Memory B cell (primary cell): ENCODE measurements around the gene ZGRF1.
"Not testable (repeated sequence)": the region's sequence is repeated elsewhere in the genome, so short reads cannot be mapped to it uniquely, and the experiment has no call there.

Source experiments
- ATAC-seq: fragments of 150-1000 bp; cut with Tn5 transposase; 2 replicates; pipeline ENCODE4 v1.10.0; 2021; ENCODE audit warnings: low read depth, mild to moderate bottlenecking, moderate library complexity
- DNase-seq, 2 donors: peaks; one replicate each; pipeline ENCODE4 v3.0.0; 2022; ENCODE audit warnings: low spot score in 2 of 2
- H3K27ac Mint-ChIP-seq: one replicate; pipeline ENCODE4 v1.8.0; 2022; ENCODE audit warnings: mild to moderate bottlenecking, moderate library complexity, mixed read lengths
- H3K27me3 Mint-ChIP-seq: one replicate; pipeline ENCODE4 v1.8.0; 2022; ENCODE audit warnings: mixed read lengths
- H3K36me3 Mint-ChIP-seq: one replicate; pipeline ENCODE4 v1.8.0; 2022; ENCODE audit warnings: mild to moderate bottlenecking, mixed read lengths
- H3K4me1 Mint-ChIP-seq: one replicate; pipeline ENCODE4 v1.8.0; 2022; ENCODE audit warnings: mixed read lengths
- H3K4me3 Mint-ChIP-seq: one replicate; pipeline ENCODE4 v1.8.0; 2022; ENCODE audit warnings: mild to moderate bottlenecking, moderate library complexity, mixed read lengths
- H3K9me3 Mint-ChIP-seq: one replicate; pipeline ENCODE4 v1.8.0; 2022; ENCODE audit warnings: mixed read lengths

The ZGRF1 gene

DNA sequence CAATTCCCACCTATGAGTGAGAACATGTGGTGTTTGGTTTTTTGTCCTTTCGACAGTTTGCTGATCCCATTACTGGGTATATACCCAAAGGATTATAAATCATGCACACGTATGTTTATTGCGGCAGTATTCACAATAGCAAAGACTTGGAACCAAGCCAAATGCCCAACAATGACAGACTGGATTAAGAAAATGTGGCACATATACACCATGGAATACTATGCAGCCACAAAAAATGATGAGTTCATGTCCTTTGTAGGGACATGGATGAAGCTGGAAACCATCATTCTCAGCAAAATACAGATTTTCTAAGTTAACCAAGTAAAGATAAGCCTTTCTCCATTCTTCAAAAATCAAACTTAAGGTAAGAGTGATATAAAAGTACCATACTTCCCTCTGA is 82.4 kb downstream of the ZGRF1 start:
- not testable (repeated sequence) for H3K27me3 Mint-ChIP-seq

DNA sequence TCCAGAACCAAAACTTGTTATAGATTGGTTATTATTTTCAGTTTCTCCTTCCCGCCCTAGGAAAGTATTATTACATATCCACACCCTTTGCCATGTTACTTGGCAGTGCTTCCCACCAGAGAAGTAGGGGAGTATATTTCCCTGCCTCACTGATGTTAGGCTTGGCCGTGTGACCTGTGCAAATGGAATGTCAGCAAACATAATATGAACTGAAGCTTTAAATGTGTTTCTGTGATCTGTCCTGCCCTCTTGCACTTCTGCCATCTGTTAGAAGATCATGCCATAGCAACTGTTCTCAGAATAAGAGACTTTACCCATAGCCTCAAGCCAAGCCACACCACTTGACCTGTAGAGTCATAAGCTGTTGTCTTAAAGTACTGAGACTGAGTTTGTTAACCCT is 84.0 kb downstream of the ZGRF1 start:
- H3K4me1 Mint-ChIP-seq: no peaks in the 10 kb centered on the region
- no peak overlapping the region for H3K27ac Mint-ChIP-seq
- DNase-seq: no peak
- no peak for ATAC-seq
- H3K4me3 Mint-ChIP-seq: no peak overlapping the region
- peaks cover 2% of the 10 kb centered on the region for H3K36me3 Mint-ChIP-seq
- no peaks in the 10 kb centered on the region for H3K27me3 Mint-ChIP-seq
- H3K9me3 Mint-ChIP-seq: no peaks in the 10 kb centered on the region

More for the DNA sequence above, 82.4 kb downstream of the ZGRF1 start:
- not testable (repeated sequence) for H3K36me3 Mint-ChIP-seq, H3K27ac Mint-ChIP-seq, ATAC-seq, H3K9me3 Mint-ChIP-seq, DNase-seq, H3K4me3 Mint-ChIP-seq, H3K4me1 Mint-ChIP-seq

DNA sequence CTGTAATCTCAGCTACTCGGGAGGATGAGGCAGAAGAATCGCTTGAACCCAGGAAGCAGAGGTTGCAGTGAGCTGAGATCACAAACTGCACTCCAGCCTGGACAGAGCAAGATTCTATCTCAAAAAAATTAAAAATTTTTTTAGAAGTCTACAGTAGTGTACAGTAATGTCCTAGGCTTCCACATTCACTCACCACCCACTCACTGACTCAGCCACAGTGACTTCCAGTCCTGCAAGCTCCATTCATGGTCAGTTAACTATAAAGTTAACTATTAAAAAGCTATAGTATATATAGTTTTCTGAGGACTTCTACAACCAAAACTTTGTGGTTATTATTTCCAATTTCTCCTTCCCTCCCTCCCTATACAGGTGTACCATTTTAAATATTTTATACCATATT is 86.0 kb downstream of the ZGRF1 start:
- no peaks in the 10 kb centered on the region for H3K4me1 Mint-ChIP-seq
- H3K36me3 Mint-ChIP-seq: peaks cover 3% of the 10 kb centered on the region
- DNase-seq (no peak), ATAC-seq (no peak)
- H3K27ac Mint-ChIP-seq: no peak overlapping the region
- H3K4me3 Mint-ChIP-seq: no peak overlapping the region
- H3K27me3 Mint-ChIP-seq: no peaks in the 10 kb centered on the region
- H3K9me3 Mint-ChIP-seq: no peaks in the 10 kb centered on the region

DNA sequence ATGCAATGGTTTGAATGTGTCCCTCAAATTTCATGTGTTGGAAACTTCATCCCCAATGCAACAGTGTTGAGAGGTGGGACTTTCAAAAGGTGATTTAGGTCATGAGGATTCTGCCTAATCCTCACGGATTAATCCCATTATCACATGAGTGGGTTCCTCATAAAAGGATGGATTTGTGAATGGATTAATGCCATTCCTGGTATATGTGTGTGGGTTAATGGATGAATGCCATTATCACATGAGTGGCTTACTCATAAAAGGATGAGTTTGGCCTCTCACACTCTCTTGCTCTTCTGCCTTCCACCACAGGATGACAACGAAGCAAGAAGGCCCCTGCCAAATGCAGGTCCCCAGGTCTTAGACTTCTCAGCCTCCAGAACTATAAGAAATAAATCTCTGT is 90.2 kb downstream of the ZGRF1 start:
- Mint-ChIP-seq H3K4me3 (no peak overlapping the region), H3K36me3 (peaks cover 2% of the 10 kb centered on the region), H3K27ac (no peak overlapping the region), H3K9me3 (no peaks in the 10 kb centered on the region), H3K4me1 (no peaks in the 10 kb centered on the region), H3K27me3 (no peaks in the 10 kb centered on the region)
- ATAC-seq (no peak), DNase-seq (no peak)

DNA sequence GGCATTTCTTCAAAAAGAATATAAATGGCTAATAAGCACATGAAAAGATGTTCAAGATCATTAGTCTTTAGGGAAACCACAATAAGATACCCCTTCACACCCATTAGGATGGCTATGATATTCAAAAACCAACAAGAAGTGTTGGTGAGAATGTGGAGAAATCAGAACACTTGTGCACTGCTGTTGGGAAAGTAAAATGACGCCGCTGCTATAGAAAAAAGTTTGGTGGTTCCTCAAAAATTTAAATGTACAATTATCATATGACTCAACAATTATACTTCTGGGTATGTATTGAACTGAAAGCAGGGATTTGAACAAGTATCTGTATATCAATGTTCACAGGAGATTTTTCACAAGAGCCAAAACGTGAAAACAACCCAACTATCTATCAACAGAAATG is 91.4 kb downstream of the ZGRF1 start:
- H3K4me1 Mint-ChIP-seq: no peaks in the 10 kb centered on the region
- H3K27me3 Mint-ChIP-seq: no peaks in the 10 kb centered on the region
- DNase-seq (no peak), ATAC-seq (no peak)
- H3K4me3 Mint-ChIP-seq: no peak overlapping the region
- H3K36me3 Mint-ChIP-seq: peaks cover 2% of the 10 kb centered on the region
- no peaks in the 10 kb centered on the region for H3K9me3 Mint-ChIP-seq
- H3K27ac Mint-ChIP-seq: no peak overlapping the region

DNA sequence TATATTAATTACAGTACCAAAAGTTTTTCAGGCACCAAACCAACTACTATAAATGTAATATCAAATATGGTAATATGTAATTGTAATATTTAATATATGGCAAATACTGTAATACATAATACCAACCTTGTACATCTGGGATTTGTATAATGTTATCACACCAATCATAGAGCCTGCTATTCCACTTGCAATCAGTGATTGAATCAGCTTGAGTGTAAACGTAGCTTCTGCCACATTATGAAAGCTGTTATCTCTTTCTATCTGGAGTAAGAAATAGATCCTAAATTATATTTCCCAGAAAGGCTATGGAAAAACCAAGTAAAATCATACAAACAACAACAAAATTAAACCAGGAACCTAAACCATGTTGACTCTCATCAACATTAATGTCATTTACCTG is 96.0 kb downstream of the ZGRF1 start:
- H3K27me3 Mint-ChIP-seq: no peaks in the 10 kb centered on the region
- H3K4me3 Mint-ChIP-seq: no peak overlapping the region
- ATAC-seq (no peak), DNase-seq (no peak)
- H3K4me1 Mint-ChIP-seq: no peaks in the 10 kb centered on the region
- no peak overlapping the region for H3K27ac Mint-ChIP-seq
- peaks cover 6% of the 10 kb centered on the region for H3K36me3 Mint-ChIP-seq
- no peaks in the 10 kb centered on the region for H3K9me3 Mint-ChIP-seq

DNA sequence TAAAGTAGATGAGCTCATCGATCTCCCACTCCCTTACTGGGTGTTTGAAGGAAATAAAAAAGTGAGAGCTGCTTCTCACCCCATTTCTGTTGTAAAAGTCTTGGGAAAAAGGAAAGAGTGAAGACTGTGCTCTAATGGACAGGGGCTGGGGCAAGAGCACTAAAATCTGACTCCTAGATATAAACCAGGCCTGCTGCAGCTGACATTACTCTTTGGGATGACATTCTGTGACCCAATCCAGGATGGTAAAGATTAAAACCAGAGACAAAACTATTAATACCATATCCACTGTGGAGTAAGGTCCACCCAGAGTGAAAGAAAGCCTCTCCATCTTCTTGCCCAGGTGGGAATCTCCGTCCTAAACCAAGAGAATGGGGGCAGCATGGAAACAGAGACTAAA is 100.6 kb downstream of the ZGRF1 start:
- Mint-ChIP-seq H3K27me3 (peaks cover 3% of the 10 kb centered on the region), H3K9me3 (no peaks in the 10 kb centered on the region), H3K27ac (no peak overlapping the region), H3K4me3 (no peak overlapping the region), H3K36me3 (peaks cover 6% of the 10 kb centered on the region), H3K4me1 (no peaks in the 10 kb centered on the region)
- DNase-seq (no peak), ATAC-seq (no peak)

DNA sequence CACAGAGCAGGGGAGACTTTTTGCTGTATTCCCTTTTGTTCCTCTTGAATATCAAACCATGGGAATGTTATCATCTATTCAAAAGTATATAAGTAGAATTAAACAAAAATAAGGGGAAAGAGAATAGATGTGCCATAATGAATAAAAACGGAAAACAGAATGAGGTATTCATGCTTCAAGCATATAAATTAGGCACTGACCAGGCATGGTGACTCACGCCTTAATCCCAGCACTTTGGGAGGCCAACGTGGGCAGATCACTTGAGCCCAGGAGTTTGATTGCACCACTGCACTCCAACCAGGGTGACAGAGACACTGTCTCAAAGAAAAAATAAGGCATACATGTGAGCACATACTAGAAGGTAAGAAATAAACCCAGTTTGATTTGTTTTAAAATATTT is 104.4 kb downstream of the ZGRF1 start:
- ATAC-seq (no peak), DNase-seq (no peak)
- H3K27ac Mint-ChIP-seq: no peak overlapping the region
- no peaks in the 10 kb centered on the region for H3K9me3 Mint-ChIP-seq
- H3K4me1 Mint-ChIP-seq: no peaks in the 10 kb centered on the region
- no peaks in the 10 kb centered on the region for H3K36me3 Mint-ChIP-seq
- H3K4me3 Mint-ChIP-seq: no peak overlapping the region
- H3K27me3 Mint-ChIP-seq: peaks cover 6% of the 10 kb centered on the region

DNA sequence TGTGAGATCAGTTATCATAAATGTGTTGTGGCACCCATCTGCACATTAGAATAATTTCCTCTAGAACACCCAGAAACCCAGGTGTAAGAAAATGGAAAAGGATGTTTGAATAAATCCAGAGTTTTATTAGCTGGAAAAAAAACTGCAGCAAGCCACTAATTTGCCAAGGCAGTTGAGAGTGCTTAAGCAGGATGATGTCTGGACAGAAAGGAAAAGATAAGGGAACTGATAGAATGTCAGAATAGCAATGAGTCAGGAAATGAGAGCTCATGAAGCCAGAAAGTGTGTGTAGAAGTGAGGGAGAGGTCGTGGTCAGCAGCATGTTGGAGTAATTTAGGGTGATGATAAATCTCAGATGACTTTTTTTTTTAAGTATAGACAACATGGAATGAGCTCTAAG is 105.6 kb downstream of the ZGRF1 start:
- no peaks in the 10 kb centered on the region for H3K4me1 Mint-ChIP-seq

DNA sequence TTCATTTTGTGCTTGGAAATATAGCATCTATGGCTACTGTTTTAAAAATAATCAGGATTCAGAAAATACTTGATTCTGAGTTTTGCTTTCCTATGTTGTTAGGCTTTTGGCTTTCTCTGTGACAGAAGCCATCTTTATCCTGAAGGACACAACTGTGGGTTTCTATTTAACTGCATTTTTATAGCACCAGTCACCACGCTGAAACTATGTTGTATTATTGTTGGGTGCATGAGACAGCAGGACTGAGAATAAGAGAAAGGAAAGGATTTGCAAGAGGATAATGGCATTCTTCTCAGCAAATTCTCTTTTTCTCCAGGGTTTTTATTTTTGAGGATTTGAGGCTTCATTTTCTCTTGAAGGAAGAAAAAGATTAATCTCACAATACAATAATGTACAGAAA is 110.6 kb downstream of the ZGRF1 start:
- no peak for DNase-seq
- peaks cover 11% of the 10 kb centered on the region for H3K27me3 Mint-ChIP-seq

More for the DNA sequence above, 105.6 kb downstream of the ZGRF1 start:
- H3K36me3 Mint-ChIP-seq: no peaks in the 10 kb centered on the region
- H3K9me3 Mint-ChIP-seq: no peaks in the 10 kb centered on the region
- peaks cover 6% of the 10 kb centered on the region for H3K27me3 Mint-ChIP-seq
- no peak overlapping the region for H3K4me3 Mint-ChIP-seq
- ATAC-seq (no peak), DNase-seq (no peak)
- H3K27ac Mint-ChIP-seq: no peak overlapping the region

DNA sequence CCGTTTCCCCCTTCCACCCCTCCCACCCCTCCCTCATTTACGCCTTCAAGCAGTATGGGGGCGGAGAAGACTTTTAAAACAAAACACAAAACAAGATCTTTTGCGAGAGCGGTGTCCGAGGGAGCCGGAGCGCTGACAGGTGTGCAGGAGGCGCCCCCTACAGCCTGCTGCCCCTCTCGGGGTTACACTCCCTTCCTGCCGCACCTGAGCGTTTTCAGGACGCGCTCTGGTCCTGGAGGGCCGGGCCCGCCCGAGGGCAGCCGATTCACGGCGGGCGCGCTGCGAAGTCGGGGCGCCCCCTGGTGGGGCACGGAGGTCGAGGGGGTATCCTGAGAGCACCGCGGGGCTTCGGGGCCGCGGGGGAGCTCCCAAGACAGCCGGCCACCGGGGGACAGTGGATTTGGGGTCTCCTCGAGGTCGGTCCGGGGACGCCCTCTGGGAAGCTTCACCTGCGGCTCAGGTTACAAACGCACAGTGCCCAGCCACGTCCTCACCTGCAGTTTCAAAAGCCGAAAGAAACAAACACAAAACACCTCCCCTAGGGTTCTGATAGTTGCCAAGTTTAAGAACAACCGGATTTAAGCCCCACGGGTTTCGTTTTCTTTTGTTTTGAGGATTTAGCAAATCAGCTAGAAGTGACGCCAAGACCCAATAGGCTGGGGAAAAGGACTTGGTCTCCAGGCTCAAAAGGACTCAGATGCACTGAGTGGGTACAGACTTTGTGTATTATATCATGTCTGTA is 112.8 kb downstream of the ZGRF1 start:
- H3K4me1 Mint-ChIP-seq: peaks cover 14% of the 10 kb centered on the region
- DNase-seq (peak; percentile 72 to 82), ATAC-seq (peak; percentile 82)
- H3K9me3 Mint-ChIP-seq: peaks cover 3% of the 10 kb centered on the region
- no peaks in the 10 kb centered on the region for H3K36me3 Mint-ChIP-seq
- H3K27me3 Mint-ChIP-seq: peaks cover 20% of the 10 kb centered on the region
- peak overlapping the region; percentile 43 for H3K27ac Mint-ChIP-seq
- H3K4me3 Mint-ChIP-seq: peak overlapping the region; percentile 85

More for the DNA sequence above, 110.6 kb downstream of the ZGRF1 start:
- Mint-ChIP-seq H3K36me3 (no peaks in the 10 kb centered on the region), H3K4me1 (peaks cover 9% of the 10 kb centered on the region), H3K4me3 (no peak overlapping the region), H3K9me3 (no peaks in the 10 kb centered on the region), H3K27ac (no peak overlapping the region)
- ATAC-seq: no peak

DNA sequence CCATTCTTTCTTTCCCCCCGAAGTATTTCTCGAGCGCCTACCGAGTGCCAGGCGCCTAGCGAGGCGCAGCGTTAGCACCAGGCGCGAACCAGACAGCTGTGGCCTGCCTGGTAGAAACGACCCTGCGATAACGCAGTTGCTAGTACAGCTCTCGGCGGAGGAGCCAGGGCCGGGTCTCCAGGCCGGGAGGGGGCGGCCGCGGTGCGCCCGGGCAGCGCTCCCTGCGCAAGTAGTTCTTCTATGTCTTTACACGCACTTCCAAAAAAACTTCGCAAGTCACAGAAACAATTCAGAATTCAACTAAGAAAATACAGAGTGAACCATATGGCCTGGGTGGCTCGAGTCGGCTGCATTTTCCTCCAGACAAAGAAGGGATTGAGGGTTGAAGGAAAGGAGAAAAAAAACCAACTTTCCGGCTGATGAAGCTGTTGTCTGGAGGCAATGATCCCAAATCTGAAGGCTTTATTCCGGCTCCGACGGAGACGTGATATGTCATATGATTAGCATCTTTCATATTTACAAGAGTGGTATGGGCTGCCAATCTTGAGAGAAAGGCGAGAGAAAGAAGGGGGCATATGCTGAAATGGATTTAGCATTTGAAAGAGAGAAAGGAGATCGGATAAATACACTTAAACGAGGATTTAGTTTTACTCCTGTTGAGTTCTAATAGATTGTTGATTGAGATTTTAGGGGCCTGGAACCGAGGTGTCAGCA is 113.5 kb downstream of the ZGRF1 start:
- Mint-ChIP-seq H3K27ac (peak overlapping the region; percentile 43), H3K27me3 (peaks cover 18% of the 10 kb centered on the region), H3K4me1 (peaks cover 14% of the 10 kb centered on the region), H3K9me3 (peaks cover 3% of the 10 kb centered on the region), H3K4me3 (peak overlapping the region; percentile 85), H3K36me3 (no peaks in the 10 kb centered on the region)
- ATAC-seq (peak; percentile 46), DNase-seq (peak in 1 of 2 donors; percentile 37)

DNA sequence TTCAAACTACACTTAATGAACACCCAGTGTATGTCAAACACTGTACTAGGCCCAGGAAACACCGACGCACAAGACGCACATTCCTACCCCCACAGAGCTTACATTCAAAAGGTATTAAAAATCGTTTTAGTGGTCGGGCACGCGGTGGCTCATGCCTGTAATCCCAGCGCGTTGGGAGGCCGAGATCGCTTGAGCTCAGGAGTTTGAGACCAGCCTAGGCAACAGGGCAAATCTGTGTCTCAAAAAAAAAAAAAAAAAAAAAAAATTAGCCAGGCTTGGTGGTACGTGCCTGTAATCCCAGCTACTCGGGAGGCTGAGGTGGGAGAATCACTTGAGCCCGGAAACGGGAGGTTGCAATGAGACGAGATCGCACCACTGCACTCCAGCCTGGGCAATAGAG is 114.3 kb downstream of the ZGRF1 start:
- H3K27ac Mint-ChIP-seq, H3K36me3 Mint-ChIP-seq, H3K9me3 Mint-ChIP-seq, ATAC-seq, DNase-seq: not testable (repeated sequence)
- Mint-ChIP-seq H3K27me3 (peaks cover 25% of the 10 kb centered on the region), H3K4me3 (peak overlapping the region; percentile 85), H3K4me1 (peaks cover 22% of the 10 kb centered on the region)

DNA sequence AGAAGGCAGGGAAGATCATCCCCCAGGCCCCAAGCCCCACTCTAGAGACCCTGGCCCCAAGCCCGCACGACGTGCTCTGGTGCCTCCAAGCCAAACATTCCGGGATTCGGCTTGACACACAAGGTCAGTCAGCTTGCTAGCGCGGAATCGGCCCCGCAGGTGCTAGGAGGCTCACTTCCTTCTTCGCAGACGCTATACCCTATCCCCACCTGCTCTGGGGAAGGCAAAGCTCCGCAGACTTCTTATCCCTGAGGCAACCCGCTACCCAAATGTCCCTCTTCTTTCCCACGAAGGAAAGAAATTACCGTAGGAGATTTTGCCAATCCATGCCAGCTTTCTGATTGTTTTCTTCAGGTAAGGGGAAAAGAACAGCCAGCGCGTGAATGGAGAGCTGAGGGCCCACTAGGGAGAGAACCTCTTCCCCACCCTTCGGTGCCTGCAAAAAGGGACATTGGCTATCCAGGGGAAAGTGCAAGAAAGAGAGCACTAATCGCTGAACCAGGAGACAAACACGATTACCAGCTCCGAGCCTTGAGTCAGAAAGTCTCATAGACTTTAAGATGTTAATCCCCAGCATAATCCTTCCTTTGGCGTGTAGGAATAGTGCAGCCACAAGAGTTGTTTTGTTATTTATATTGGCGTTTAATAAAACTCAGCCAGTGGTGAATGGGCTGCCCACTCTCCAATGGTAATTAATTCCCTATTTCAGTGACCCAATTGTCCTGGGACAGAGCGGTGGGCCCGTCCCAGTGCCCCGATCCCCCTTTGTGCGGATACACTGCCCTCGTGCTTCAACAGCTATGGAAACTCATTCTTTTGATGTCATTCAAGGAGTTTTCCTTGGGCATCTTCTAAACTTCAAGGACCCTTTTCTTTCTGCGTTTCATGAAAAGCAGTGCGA is 115.3 kb downstream of the ZGRF1 start:
- Mint-ChIP-seq H3K27me3 (peaks cover 30% of the 10 kb centered on the region), H3K27ac (peak overlapping the region; percentile 14), H3K4me3 (peak overlapping the region; percentile 34), H3K4me1 (peaks cover 29% of the 10 kb centered on the region), H3K36me3 (no peaks in the 10 kb centered on the region), H3K9me3 (peaks cover 3% of the 10 kb centered on the region)
- ATAC-seq (no peak), DNase-seq (peak in 1 of 2 donors; percentile 31)
